ENCODE data around the gene SLMAP. TPM values are rescaled to one million over a fixed set of nuclear protein-coding genes. Genes with fewer than 3 reads are reported as not detected.

The SLMAP gene
- total and polyA plus RNA-seq, 2 donors (not counting 1 experiment from before 2014, with no cell fraction given), result 9.7 to 67.2 TPM

GRCh38 chr3:57951066-57951882 lies 195.2 kb downstream of the SLMAP start:
- Histone ChIP-seq H2AFZ (ENCODE audit: insufficient read depth, low read depth, low read length, poor library complexity, severe bottlenecking) (peak overlapping the region; percentile 7), H3K9me3 (ENCODE audit: control extremely low read depth in 1 of 3, control insufficient read depth in 2 of 3, insufficient read depth in 1 of 3, low read length in 2 of 3) (no peaks in the 10 kb centered on the region), H3K4me3 (ENCODE audit: control extremely low read depth in 1 of 5, extremely low read depth in 1 of 5, insufficient read depth in 1 of 5, low read depth in 2 of 5, low read length in 4 of 5) (no peak overlapping the region), H3K9ac (ENCODE audit: low read length) (no peak overlapping the region), H3K27me3 (replicated peaks in 1 of 4; ENCODE audit: control extremely low read depth in 1 of 4, control insufficient read depth in 3 of 4, insufficient read depth in 4 of 4, low read length in 3 of 4) (peaks cover 0 to 4% (median 1%) of the 10 kb centered on the region in 4 experiments), H3K4me1 (ENCODE audit: control insufficient read depth in 2 of 2, insufficient read depth in 2 of 2, low read length in 2 of 2) (no peaks in the 10 kb centered on the region), H3K79me2 (ENCODE audit: control insufficient read depth, insufficient read depth, low read length) (no peaks in the 10 kb centered on the region), H3K36me3 (replicated peaks in 1 of 2; ENCODE audit: control extremely low read depth in 1 of 2, control insufficient read depth in 1 of 2, extremely low read depth in 1 of 2, insufficient read depth in 2 of 2, low read length in 1 of 2) (no peaks in the 10 kb centered on the region), H3K4me2 (replicated peaks; ENCODE audit: low read depth, low read length, poor library complexity, severe bottlenecking) (no peak overlapping the region), H4K20me1 (ENCODE audit: control insufficient read depth, insufficient read depth, low read length, poor library complexity, severe bottlenecking) (no peaks in the 10 kb centered on the region), H3K27ac (ENCODE audit: low read length in 2 of 2) (no peak overlapping the region)
- CTCF ChIA-PET, result interaction anchor here (0.6 to 1.4 kb wide), 2 partner anchors 10 to 118 kb away, joined by 3 read pairs; no protein-coding TSS in a partner anchor
- TF ChIP-seq EZH2 (IDR thresholded peaks at IDR 0.05; ENCODE audit: borderline replicate concordance, insufficient read depth, low read depth, low read length, poor library complexity, severe bottlenecking) (no peak), CTCF (IDR thresholded peaks at IDR 0.05) (no peak)
- intact Hi-C loops (cut with micrococcal nuclease), result no loop called here
- Mint-ChIP-seq H3K4me1 (no peaks in the 10 kb centered on the region), H3K27me3 (peaks cover 4% of the 10 kb centered on the region), H3K4me3 (no peak overlapping the region), H3K27ac (no peak overlapping the region), H3K9me3 (ENCODE audit: insufficient read depth) (no peaks in the 10 kb centered on the region)
- ATAC-seq (ENCODE audit: low read depth) (no peak), DNase-seq (no peak)
- POLR2A ChIA-PET, result no interaction called here
- WGBS (ENCODE audit: insufficient coverage), result 37% methylated on average over 7 of the region's 8 CpGs

GRCh38 chr3:57952208-57952631 lies 196.1 kb downstream of the SLMAP start:
- no peak for DNase-seq
- Histone ChIP-seq H3K27me3 (replicated peaks in 1 of 4; ENCODE audit: control extremely low read depth in 1 of 4, control insufficient read depth in 3 of 4, insufficient read depth in 4 of 4, low read length in 3 of 4) (peaks cover 0 to 4% (median 1%) of the 10 kb centered on the region in 4 experiments), H3K9me3 (ENCODE audit: control extremely low read depth in 1 of 3, control insufficient read depth in 2 of 3, insufficient read depth in 1 of 3, low read length in 2 of 3) (peaks cover 0 to 3% (median 0%) of the 10 kb centered on the region in 3 donors), H3K4me1 (ENCODE audit: control insufficient read depth in 2 of 2, insufficient read depth in 2 of 2, low read length in 2 of 2) (no peaks in the 10 kb centered on the region), H3K27ac (ENCODE audit: low read length in 2 of 2) (no peak overlapping the region), H3K36me3 (replicated peaks in 1 of 2; ENCODE audit: control extremely low read depth in 1 of 2, control insufficient read depth in 1 of 2, extremely low read depth in 1 of 2, insufficient read depth in 2 of 2, low read length in 1 of 2) (no peaks in the 10 kb centered on the region), H3K79me2 (ENCODE audit: control insufficient read depth, insufficient read depth, low read length) (no peaks in the 10 kb centered on the region), H4K20me1 (ENCODE audit: control insufficient read depth, insufficient read depth, low read length, poor library complexity, severe bottlenecking) (no peaks in the 10 kb centered on the region), H3K4me3 (ENCODE audit: control extremely low read depth in 1 of 5, extremely low read depth in 1 of 5, insufficient read depth in 1 of 5, low read depth in 2 of 5, low read length in 4 of 5) (no peak overlapping the region), H3K9ac (ENCODE audit: low read length) (no peak overlapping the region), H3K4me2 (replicated peaks; ENCODE audit: low read depth, low read length, poor library complexity, severe bottlenecking) (no peak overlapping the region), H2AFZ (ENCODE audit: insufficient read depth, low read depth, low read length, poor library complexity, severe bottlenecking) (no peak overlapping the region)
- no peak for ATAC-seq (ENCODE audit: low read depth)
- Mint-ChIP-seq H3K27ac (no peak overlapping the region), H3K27me3 (peaks cover 4% of the 10 kb centered on the region), H3K4me1 (no peaks in the 10 kb centered on the region), H3K4me3 (no peak overlapping the region), H3K9me3 (ENCODE audit: insufficient read depth) (no peaks in the 10 kb centered on the region)
- TF ChIP-seq EZH2 (IDR thresholded peaks at IDR 0.05; ENCODE audit: borderline replicate concordance, insufficient read depth, low read depth, low read length, poor library complexity, severe bottlenecking), result no peak
- no peak for TF ChIP-seq CTCF (IDR thresholded peaks at IDR 0.05)
- intact Hi-C loops (cut with micrococcal nuclease), result no loop called here
- ChIA-PET POLR2A (no interaction called here), CTCF (no interaction called here)
- 98% methylated on average over 4 of the region's 4 CpGs for WGBS (ENCODE audit: insufficient coverage)

Measured in B cell (primary cell).